Measurements from ENCODE around the gene RBMS3.
"Not testable (repeated sequence)": the region's sequence is repeated elsewhere in the genome, so short reads cannot be mapped to it uniquely, and the experiment has no call there.

Gene RBMS3

GRCh38 chr3:29334706-29335105 is 53.8 kb downstream of the RBMS3 start:
- peak overlapping the region; percentile 83 for H3K27ac ChIP-seq
- DNase-seq (ENCODE audit: low read depth, low spot score), result no peak

DNA sequence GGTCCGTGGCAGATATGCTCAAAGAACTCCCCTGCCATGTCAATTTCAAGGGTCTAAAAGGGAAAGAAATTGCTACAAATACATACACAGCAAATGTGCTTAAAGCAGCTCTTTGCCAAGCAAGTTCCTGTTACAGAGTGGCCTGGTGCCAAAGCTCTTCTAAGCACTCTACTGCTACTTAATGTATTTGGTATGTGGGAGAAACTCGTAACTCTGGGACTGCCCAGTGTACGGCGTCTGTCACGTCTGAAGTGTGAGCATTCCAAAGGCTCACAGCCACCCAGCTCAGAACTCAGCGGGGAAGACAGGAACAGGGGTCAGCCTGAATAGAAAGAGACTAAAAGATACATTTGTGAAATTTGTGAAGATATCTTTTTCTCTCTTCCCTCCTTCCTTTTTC is 54.6 kb downstream of the RBMS3 start:
- peak overlapping the region; percentile 83 for H3K27ac ChIP-seq
- peak; percentile 83 for DNase-seq (ENCODE audit: low read depth, low spot score)

GRCh38 chr3:29335943-29336342 is 55.1 kb downstream of the RBMS3 start:
- peak overlapping the region; percentile 83 for H3K27ac ChIP-seq
- DNase-seq (ENCODE audit: low read depth, low spot score), result no peak

GRCh38 chr3:29337565-29337964 is 56.7 kb downstream of the RBMS3 start:
- H3K27ac ChIP-seq, result no peak overlapping the region
- no peak for DNase-seq (ENCODE audit: low read depth, low spot score)

DNA sequence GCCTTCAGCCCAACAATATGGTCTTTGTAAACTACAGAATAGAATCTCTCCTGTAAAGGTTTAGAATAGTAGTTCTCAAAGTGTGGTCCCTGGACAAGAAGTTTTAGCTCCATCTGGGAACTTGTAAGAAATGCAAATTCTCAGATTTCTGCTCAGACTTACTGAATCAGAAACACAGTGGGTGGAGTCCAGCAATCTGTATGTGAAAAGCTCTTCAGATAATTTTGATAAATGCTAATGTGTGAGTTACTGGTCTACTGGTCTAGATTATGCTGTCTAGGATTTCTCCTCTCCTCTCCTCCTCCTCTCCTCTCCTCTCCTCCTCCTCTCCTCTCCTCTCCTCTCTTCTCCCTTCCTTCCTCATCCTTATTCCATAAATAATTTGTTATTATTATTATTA is 57.5 kb downstream of the RBMS3 start:
- DNase-seq (ENCODE audit: low read depth, low spot score), result no peak
- no peak overlapping the region for H3K27ac ChIP-seq

- H3K27ac ChIP-seq, result no peak overlapping the region
- DNase-seq (ENCODE audit: low read depth, low spot score), result no peak
Measured at GRCh38 chr3:29339016-29339833, 58.4 kb downstream of the RBMS3 start.

DNA sequence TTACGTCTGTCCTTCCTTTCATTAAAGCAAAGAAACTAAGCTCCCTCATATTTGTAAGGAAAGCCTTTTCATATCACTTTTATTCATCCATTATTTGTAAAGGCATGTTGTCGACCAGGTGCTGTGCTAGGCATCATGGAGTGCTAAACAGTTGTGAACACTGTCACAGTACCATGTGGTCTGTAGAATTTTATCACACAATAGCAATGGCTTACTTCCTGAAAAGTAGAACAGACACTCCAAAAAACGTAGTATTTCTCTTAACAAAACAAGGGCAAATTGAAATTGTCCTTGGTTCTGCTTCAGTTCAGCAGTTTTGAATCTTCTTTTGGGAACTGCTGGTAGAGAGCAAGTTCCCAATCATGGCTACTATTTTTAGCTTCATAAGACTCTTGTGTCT is 63.3 kb downstream of the RBMS3 start:
- no peak overlapping the region for H3K27ac ChIP-seq
- no peak for DNase-seq (ENCODE audit: low read depth, low spot score)

- no peak overlapping the region for H3K27ac ChIP-seq
- DNase-seq (ENCODE audit: low read depth, low spot score), result no peak
Measured at GRCh38 chr3:29344935-29345334, 64.1 kb downstream of the RBMS3 start.

- H3K27ac ChIP-seq, result no peak overlapping the region
- DNase-seq (ENCODE audit: low read depth, low spot score), result no peak
Measured at GRCh38 chr3:29345516-29346300, 64.8 kb downstream of the RBMS3 start.

DNA sequence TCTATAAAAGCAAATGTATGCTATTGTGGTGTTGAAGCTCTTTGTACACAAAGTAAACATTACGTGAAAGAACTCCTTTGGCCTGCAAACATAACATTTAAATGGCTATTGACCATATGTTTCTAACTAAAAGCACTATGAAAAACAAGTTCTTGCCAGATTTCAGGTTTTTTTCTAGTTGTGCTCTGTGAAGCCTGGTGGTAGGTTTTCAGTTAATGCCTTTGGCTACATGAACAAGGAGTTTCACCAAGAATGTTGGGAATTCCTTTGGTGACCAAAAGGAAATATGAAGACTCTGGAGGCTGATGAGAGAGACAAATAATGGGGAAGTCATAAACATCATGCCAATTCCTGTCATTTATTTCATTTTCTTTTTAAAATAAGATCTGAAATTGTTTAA is 66.0 kb downstream of the RBMS3 start:
- no peak overlapping the region for H3K27ac ChIP-seq
- no peak for DNase-seq (ENCODE audit: low read depth, low spot score)

DNA sequence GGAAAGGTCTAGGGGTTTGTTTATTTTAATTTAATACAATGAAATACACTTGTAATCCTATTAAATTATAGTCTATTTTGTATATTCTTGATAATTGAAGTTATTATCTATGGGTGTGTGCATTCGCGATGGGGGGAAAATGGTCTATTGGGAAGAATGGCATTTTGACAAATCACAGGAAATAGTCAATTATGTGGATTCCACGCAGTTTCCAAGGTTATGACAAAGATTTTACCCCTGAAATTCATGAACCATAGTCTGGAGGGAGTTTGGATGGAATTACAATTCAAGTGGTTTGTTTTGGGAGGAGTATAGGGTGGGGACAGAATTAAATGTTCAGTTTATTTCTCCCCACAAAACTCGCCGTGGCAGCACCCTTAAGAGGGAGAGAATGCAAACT is 66.5 kb downstream of the RBMS3 start:
- no peak overlapping the region for H3K27ac ChIP-seq
- no peak for DNase-seq (ENCODE audit: low read depth, low spot score)

DNA sequence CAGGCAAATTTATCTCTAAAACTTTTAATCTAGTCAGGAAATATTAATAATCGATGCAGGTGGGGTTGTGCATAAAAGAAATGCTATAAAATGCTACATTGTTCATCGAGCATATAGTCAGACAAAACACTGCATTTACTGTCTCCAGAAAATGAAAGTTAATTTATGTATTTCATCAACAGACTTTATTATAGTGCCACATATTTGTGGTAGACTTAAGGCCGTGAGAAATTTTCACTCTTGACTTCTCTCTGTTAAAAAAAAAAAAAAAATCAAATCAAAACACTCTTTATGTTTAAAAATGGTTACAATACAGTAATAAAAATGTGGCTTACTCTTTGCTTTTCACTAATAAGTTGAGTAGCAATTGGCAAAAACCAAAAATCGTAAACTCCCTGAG is 67.4 kb downstream of the RBMS3 start:
- H3K27ac ChIP-seq, result no peak overlapping the region
- DNase-seq (ENCODE audit: low read depth, low spot score), result no peak

DNA sequence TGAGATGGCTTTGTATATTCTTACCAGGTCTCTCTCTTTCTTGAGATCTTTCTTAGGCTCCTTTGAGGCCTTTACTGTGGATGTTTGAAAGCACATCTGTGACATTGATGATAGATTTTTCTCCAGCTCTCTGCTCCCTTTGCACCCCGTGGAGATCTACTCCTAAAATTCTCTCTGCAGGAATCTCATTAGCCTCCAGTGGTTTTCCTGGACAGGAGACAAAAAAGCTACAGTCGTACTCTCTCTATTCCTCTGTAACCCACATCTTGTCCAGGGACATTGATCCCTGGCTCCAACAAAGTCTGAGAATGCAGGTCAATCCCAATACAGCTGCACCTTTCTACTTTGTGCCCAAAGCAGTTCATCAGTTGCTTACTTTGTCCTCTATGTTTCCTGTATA is 68.2 kb downstream of the RBMS3 start:
- no peak overlapping the region for H3K27ac ChIP-seq

GRCh38 chr3:29353807-29354206 is 72.9 kb downstream of the RBMS3 start:
- no peak overlapping the region for H3K27ac ChIP-seq
- DNase-seq (ENCODE audit: low read depth, low spot score), result no peak

More for the DNA sequence above, 68.2 kb downstream of the RBMS3 start:
- DNase-seq (ENCODE audit: low read depth, low spot score), result no peak

GRCh38 chr3:29354894-29355293 is 74.0 kb downstream of the RBMS3 start:
- no peak for DNase-seq (ENCODE audit: low read depth, low spot score)
- H3K27ac ChIP-seq, result no peak overlapping the region

GRCh38 chr3:29356062-29356461 is 75.2 kb downstream of the RBMS3 start:
- no peak for DNase-seq (ENCODE audit: low read depth, low spot score)
- no peak overlapping the region for H3K27ac ChIP-seq

GRCh38 chr3:29360289-29360688 is 79.4 kb downstream of the RBMS3 start:
- not testable (repeated sequence) for H3K27ac ChIP-seq; DNase-seq (ENCODE audit: low read depth, low spot score)

DNA sequence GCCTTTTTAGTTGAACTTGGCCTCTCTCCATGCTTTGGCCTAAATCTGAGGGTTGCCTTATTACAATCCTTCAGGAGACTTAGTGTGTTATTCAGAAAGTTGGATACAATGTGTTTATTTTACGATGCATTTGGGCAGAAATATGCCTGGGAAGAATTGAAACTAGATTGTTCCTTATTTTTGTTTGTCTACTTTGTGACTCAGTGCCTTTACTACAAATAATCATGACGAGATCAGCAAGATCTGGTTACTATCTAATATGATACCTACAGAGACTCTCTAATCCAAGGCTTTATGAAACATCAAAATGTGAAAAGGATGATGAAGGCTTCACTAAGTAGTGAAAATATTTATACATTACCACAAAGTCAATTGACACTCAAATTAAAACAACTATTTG is 82.2 kb downstream of the RBMS3 start:
- DNase-seq (ENCODE audit: low read depth, low spot score), result no peak

DNA sequence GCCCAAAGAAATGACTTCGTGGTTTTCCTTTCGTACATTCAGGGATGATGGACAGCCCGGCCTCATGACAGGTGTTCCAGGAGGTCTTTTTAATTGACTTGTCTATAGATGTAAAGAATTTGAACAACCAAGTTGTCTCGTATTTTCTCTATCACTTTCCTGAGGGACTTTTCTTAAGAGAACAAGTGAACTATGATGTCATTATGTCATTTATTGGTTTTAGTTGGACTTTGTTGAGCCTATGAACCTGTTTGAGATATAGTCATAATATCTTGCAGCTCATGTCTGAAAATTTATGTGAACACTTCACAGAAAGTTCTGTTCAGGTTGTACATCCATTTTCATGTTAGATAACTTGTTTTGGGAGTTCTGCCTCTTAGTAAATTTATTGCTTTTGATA is 89.2 kb downstream of the RBMS3 start:
- no peak for DNase-seq (ENCODE audit: low read depth, low spot score)
- no peak overlapping the region for H3K27ac ChIP-seq

More for the DNA sequence above, 82.2 kb downstream of the RBMS3 start:
- H3K27ac ChIP-seq, result no peak overlapping the region

DNA sequence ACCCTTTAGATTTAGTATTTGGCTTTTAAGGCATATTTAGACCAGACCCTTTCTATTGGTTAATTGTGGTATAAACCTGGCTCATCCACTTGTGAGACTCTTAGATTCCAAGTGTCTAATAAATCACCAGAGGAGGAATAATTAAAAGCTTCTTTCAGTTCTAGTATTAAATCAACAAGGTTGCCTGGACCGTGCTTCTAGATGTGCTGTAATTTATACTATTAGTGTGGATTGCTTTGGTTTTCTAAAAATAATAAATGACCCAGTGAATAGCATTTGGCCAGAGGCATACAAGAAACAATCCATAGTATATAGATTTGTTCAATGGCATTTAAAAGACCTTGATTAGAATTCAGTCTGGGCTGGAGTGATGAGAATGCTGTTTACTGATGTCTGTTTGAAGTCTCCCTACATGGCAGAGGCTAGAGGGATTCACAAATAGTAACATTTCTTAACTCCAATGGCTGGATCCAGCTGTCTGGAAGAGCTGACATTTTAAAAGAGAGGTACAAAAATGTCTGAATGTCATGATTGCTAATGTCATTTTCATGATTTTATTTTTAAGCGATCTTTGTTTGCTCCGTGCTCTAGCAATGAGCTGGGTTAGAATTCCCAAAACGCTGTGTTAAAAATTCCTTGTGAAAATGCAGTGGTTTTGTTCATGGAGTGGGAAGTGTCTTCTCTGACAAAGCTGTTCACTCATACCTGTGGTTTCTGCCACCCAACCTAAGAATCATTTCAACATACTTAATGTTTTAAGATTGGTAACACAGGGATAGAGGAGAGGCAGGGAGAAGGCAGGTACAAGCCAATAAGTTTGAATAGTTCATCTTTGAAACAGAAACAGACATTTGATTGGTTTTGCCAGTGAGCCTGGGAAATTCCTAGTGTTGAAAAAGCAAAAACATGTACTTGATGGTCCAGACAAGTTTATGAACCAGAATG is 89.9 kb downstream of the RBMS3 start:
- H3K27ac ChIP-seq, result no peak overlapping the region
- no peak for DNase-seq (ENCODE audit: low read depth, low spot score)
